GM23338 (cell line): ENCODE results near the gene EFEMP1.

Experiments
- EZH2phosphoT487 ChIP-seq: fragments of 200-600 bp; sonication (generic); IDR thresholded peaks from one replicate; pipeline ENCODE4 v1.8.1; 2018; ENCODE audit warnings: antibody characterized with exemption; ENCODE audit not compliant: unreplicated experiment
- TF ChIP-seq, protein P1 (sequence below), 2 experiments: fragments of 200-600 bp in 1 of 2; sonication (generic) in 1 of 2; conservative IDR thresholded peaks; 2 replicates each; pipeline versions ENCODE4 v1.5.1 to v1.6.1; 2016 to 2017; ENCODE audit warnings: antibody characterized with exemption in 2 of 2, low read depth in 2 of 2, mild to moderate bottlenecking in 2 of 2, moderate library complexity in 1 of 2

DNA sequence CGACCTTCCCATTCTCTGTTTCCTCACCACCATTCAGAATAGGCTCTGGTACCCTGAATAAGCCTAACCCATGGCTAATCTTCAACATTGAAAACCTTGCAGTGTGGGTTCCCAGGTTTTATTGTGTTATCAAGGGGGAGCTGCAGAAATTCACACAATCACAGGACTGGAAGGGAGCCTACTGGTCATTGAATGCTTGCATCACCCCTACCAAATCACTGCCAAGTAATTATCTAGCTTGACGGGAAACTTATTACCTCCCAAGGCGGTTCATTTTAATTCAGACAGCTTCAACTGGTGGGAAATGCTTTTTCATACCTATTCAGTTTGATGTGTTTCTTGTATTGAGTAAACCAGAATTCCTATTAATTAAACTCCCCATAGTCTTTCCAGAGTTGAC, 33.6 kb upstream of the EFEMP1 start:
- TF ChIP-seq, protein P1, sequence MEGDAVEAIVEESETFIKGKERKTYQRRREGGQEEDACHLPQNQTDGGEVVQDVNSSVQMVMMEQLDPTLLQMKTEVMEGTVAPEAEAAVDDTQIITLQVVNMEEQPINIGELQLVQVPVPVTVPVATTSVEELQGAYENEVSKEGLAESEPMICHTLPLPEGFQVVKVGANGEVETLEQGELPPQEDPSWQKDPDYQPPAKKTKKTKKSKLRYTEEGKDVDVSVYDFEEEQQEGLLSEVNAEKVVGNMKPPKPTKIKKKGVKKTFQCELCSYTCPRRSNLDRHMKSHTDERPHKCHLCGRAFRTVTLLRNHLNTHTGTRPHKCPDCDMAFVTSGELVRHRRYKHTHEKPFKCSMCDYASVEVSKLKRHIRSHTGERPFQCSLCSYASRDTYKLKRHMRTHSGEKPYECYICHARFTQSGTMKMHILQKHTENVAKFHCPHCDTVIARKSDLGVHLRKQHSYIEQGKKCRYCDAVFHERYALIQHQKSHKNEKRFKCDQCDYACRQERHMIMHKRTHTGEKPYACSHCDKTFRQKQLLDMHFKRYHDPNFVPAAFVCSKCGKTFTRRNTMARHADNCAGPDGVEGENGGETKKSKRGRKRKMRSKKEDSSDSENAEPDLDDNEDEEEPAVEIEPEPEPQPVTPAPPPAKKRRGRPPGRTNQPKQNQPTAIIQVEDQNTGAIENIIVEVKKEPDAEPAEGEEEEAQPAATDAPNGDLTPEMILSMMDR (conservative IDR thresholded peaks at IDR 0.05; ENCODE audit: low read depth in 2 of 2): no peak
- TF ChIP-seq EZH2phosphoT487: no peak
